HCT116 (cell line): Measurements from ENCODE around the gene IPP. TPM values are rescaled to one million over a fixed set of nuclear protein-coding genes. Genes with fewer than 3 reads are reported as not detected.

Source experiments
- EGR1 ChIP-seq: IDR thresholded peaks from 2 replicates; pipeline ENCODE4 v1.6.1; 2012; ENCODE audit warnings: low read depth
- ELF1 ChIP-seq: IDR thresholded peaks from 2 replicates; pipeline ENCODE4 v1.6.1; 2012; ENCODE audit warnings: low read depth, borderline replicate concordance
- FOSL1 ChIP-seq: IDR thresholded peaks from 2 replicates; pipeline ENCODE4 v1.6.1; 2012; ENCODE audit warnings: low read depth
- JUND ChIP-seq: IDR thresholded peaks from 2 replicates; pipeline ENCODE4 v1.6.1; 2012
- POLR2AphosphoS5 ChIP-seq: IDR thresholded peaks from 2 replicates; pipeline ENCODE4 v1.6.1; 2011; ENCODE audit warnings: mild to moderate bottlenecking, low read depth, low read length, moderate library complexity
- SP1 ChIP-seq: IDR thresholded peaks from 2 replicates; pipeline ENCODE4 v1.6.1; 2012; ENCODE audit warnings: low read depth
- TCF7L2 ChIP-seq: IDR thresholded peaks from 2 replicates; pipeline ENCODE4 v1.7.0; 2011; ENCODE audit warnings: borderline replicate concordance, inconsistent platforms; ENCODE audit not compliant: insufficient read depth, insufficient read length; ENCODE audit errors: extremely low read depth
- YY1 ChIP-seq: IDR thresholded peaks from 2 replicates; pipeline ENCODE4 v1.6.1; 2011; ENCODE audit warnings: low read length, low read depth, moderate library complexity, mild to moderate bottlenecking; ENCODE audit not compliant: insufficient replicate concordance; ENCODE audit errors: extremely low read depth
- total RNA-seq: library from RNA; stranded (reverse); gene quantifications from one replicate; pipeline ENCODE4 v1.2.1, GENCODE V29; 2021; ENCODE audit not compliant: unreplicated experiment
- TF ChIP-seq, protein P1 (sequence below), 3 experiments: fragments of 200-600 bp in 1 of 3; sonication (generic) in 1 of 3; IDR thresholded peaks in 2 of 3; conservative IDR thresholded peaks in 1 of 3; 2 replicates each; pipeline ENCODE4 v1.5.1; 2012 to 2017; ENCODE audit warnings: low read depth in 2 of 3, low read length in 2 of 3, antibody characterized with exemption in 1 of 3, borderline replicate concordance in 1 of 3, control low read depth in 1 of 3, mild to moderate bottlenecking in 1 of 3, mixed read lengths in 1 of 3, mixed run types in 1 of 3, moderate library complexity in 1 of 3; ENCODE audit not compliant: insufficient read depth in 1 of 3
- TF ChIP-seq, protein P2 (sequence below): IDR thresholded peaks from 2 replicates; pipeline ENCODE4 v1.6.1; 2012
- TF ChIP-seq, protein P3 (sequence below): IDR thresholded peaks from 2 replicates; pipeline ENCODE4 v1.6.1; 2012; ENCODE audit warnings: low read depth

The IPP gene
- total RNA-seq, 1 experiment from 2014 or later: 13.8 TPM

DNA sequence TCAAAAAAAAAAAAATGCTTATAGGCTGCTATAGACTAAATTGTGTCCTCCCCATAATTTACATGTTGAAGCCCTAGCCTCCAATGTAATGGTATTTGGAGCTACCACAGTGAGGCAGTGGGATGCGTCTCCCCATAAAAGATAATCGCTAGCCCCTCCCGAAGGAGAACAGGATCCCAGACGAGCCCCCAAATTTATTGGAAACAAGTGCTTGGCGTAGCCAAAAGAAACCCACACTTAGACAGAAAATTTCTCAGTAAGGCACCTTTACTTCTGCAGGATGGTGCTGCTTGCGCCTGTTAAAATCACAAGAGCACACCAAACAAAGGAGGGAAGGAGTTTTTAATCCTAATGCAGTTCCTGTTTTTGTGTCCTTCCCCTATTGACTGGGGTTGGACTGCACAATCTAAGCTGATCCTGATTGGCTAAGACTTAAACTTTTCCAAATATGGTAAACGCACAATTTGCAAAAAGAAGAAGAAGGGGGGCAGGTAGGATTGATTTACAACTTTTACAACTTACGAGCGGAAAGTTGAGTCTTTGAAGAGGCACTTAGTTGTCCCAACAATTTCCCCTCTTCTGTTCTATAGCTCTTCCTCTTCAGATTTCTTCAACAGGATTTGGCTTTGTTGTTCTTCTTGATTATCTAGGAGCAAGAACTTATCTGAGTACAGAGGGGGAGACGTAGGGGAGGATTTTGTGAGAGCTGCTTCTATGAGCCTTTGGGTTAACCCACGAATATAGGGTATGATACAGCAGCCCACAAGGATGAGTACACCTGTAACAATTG is 3.0 kb upstream of the IPP start (continued):
- TF ChIP-seq, protein P1, sequence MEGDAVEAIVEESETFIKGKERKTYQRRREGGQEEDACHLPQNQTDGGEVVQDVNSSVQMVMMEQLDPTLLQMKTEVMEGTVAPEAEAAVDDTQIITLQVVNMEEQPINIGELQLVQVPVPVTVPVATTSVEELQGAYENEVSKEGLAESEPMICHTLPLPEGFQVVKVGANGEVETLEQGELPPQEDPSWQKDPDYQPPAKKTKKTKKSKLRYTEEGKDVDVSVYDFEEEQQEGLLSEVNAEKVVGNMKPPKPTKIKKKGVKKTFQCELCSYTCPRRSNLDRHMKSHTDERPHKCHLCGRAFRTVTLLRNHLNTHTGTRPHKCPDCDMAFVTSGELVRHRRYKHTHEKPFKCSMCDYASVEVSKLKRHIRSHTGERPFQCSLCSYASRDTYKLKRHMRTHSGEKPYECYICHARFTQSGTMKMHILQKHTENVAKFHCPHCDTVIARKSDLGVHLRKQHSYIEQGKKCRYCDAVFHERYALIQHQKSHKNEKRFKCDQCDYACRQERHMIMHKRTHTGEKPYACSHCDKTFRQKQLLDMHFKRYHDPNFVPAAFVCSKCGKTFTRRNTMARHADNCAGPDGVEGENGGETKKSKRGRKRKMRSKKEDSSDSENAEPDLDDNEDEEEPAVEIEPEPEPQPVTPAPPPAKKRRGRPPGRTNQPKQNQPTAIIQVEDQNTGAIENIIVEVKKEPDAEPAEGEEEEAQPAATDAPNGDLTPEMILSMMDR (IDR thresholded peaks at IDR 0.05 in 2 of 3, conservative IDR thresholded peaks at IDR 0.05 in 1 of 3; ENCODE audit: borderline replicate concordance in 1 of 3, insufficient read depth in 1 of 3, low read depth in 2 of 3, low read length in 2 of 3): no peak
- no peak for TF ChIP-seq YY1
- TF ChIP-seq EGR1: no peak
- TF ChIP-seq, protein P2, sequence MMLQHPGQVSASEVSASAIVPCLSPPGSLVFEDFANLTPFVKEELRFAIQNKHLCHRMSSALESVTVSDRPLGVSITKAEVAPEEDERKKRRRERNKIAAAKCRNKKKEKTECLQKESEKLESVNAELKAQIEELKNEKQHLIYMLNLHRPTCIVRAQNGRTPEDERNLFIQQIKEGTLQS: no peak
- no peak for TF ChIP-seq SP1
- no peak for TF ChIP-seq ELF1
- TF ChIP-seq, protein P3, sequence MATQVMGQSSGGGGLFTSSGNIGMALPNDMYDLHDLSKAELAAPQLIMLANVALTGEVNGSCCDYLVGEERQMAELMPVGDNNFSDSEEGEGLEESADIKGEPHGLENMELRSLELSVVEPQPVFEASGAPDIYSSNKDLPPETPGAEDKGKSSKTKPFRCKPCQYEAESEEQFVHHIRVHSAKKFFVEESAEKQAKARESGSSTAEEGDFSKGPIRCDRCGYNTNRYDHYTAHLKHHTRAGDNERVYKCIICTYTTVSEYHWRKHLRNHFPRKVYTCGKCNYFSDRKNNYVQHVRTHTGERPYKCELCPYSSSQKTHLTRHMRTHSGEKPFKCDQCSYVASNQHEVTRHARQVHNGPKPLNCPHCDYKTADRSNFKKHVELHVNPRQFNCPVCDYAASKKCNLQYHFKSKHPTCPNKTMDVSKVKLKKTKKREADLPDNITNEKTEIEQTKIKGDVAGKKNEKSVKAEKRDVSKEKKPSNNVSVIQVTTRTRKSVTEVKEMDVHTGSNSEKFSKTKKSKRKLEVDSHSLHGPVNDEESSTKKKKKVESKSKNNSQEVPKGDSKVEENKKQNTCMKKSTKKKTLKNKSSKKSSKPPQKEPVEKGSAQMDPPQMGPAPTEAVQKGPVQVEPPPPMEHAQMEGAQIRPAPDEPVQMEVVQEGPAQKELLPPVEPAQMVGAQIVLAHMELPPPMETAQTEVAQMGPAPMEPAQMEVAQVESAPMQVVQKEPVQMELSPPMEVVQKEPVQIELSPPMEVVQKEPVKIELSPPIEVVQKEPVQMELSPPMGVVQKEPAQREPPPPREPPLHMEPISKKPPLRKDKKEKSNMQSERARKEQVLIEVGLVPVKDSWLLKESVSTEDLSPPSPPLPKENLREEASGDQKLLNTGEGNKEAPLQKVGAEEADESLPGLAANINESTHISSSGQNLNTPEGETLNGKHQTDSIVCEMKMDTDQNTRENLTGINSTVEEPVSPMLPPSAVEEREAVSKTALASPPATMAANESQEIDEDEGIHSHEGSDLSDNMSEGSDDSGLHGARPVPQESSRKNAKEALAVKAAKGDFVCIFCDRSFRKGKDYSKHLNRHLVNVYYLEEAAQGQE: no peak
- TF ChIP-seq POLR2AphosphoS5: no peak
- TF ChIP-seq FOSL1: no peak
- no peak for TF ChIP-seq TCF7L2
- no peak for TF ChIP-seq JUND
